ENCODE measurements around the gene F13B.

DNA sequence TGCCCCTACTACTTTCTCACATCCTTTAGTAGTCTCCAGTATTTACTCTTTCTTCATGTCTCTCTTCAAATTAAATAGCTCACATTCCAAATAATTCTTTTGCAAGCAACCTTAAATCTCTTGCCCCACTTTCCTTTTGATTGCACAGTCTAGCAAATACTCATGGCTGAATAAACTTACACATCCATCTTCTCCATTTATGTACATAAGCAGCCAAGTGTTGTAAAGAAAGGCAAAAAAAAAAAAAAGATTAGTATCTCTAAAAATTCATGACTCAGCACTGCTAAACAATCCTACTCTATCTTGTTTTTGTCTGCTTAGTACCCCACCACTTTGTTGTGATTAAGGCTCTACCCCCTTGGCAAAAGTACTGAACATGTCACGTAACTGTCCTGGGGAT lies 42.6 kb downstream of the F13B start:
- TF ChIP-seq, protein P1, sequence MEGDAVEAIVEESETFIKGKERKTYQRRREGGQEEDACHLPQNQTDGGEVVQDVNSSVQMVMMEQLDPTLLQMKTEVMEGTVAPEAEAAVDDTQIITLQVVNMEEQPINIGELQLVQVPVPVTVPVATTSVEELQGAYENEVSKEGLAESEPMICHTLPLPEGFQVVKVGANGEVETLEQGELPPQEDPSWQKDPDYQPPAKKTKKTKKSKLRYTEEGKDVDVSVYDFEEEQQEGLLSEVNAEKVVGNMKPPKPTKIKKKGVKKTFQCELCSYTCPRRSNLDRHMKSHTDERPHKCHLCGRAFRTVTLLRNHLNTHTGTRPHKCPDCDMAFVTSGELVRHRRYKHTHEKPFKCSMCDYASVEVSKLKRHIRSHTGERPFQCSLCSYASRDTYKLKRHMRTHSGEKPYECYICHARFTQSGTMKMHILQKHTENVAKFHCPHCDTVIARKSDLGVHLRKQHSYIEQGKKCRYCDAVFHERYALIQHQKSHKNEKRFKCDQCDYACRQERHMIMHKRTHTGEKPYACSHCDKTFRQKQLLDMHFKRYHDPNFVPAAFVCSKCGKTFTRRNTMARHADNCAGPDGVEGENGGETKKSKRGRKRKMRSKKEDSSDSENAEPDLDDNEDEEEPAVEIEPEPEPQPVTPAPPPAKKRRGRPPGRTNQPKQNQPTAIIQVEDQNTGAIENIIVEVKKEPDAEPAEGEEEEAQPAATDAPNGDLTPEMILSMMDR (IDR thresholded peaks at IDR 0.05): no peak
- TF ChIP-seq POLR2A (IDR thresholded peaks at IDR 0.05) (no peak), POLR2AphosphoS5 (IDR thresholded peaks at IDR 0.05) (no peak)

Measured in upper lobe of left lung (tissue), 4 donors.